KMS-11 (cell line): ENCODE measurements around the gene CEP170B.

Source experiments
- H2AFZ ChIP-seq: fragments of 200-600 bp; sonication (generic); 2 replicates; pipeline ENCODE4 v1.6.1; 2016; ENCODE audit warnings: antibody characterized with exemption, mixed run types, low read depth
- H3K27ac ChIP-seq: fragments of 200-600 bp; sonication (generic); 2 replicates; pipeline ENCODE4 v1.6.1; 2016; ENCODE audit warnings: mild to moderate bottlenecking, mixed run types
- H3K27me3 ChIP-seq: fragments of 200-600 bp; sonication (generic); 2 replicates; pipeline ENCODE4 v1.6.1; 2017; ENCODE audit warnings: mild to moderate bottlenecking, low read depth, mixed run types, moderate library complexity; ENCODE audit not compliant: insufficient read depth
- H3K36me3 ChIP-seq: fragments of 200-600 bp; sonication (generic); 2 replicates; pipeline ENCODE4 v1.6.1; 2017; ENCODE audit warnings: mild to moderate bottlenecking, mixed run types; ENCODE audit not compliant: insufficient read depth
- H3K4me1 ChIP-seq: fragments of 200-600 bp; sonication (generic); 2 replicates; pipeline ENCODE4 v1.6.1; 2016; ENCODE audit warnings: mild to moderate bottlenecking, low read depth, mixed run types; ENCODE audit not compliant: poor library complexity, severe bottlenecking
- H3K4me2 ChIP-seq: fragments of 200-600 bp; sonication (generic); 2 replicates; pipeline ENCODE4 v1.7.0; 2016; ENCODE audit warnings: mild to moderate bottlenecking, mixed run types
- H3K4me3 ChIP-seq: fragments of 200-600 bp; sonication (generic); IDR thresholded peaks from 2 replicates; pipeline ENCODE4 v1.6.1; 2017; ENCODE audit warnings: low read depth, low read length, mixed read lengths; ENCODE audit not compliant: insufficient read depth
- H3K79me2 ChIP-seq: fragments of 200-600 bp; sonication (generic); 2 replicates; pipeline ENCODE4 v1.6.1; 2016; ENCODE audit warnings: low read depth, mixed run types; ENCODE audit not compliant: insufficient read depth
- H3K9ac ChIP-seq: fragments of 200-600 bp; sonication (generic); 2 replicates; pipeline ENCODE4 v1.6.1; 2016; ENCODE audit warnings: mild to moderate bottlenecking, mixed run types
- H4K20me1 ChIP-seq: fragments of 200-600 bp; sonication (generic); 2 replicates; pipeline ENCODE4 v1.6.1; 2016; ENCODE audit warnings: mild to moderate bottlenecking, mixed run types; ENCODE audit not compliant: insufficient read depth
- TF ChIP-seq, protein P1 (sequence below): fragments of 200-600 bp; sonication (generic); conservative IDR thresholded peaks from 2 replicates; pipeline ENCODE4 v1.6.1; 2017; ENCODE audit warnings: low read depth, mild to moderate bottlenecking, antibody characterized with exemption, low read length, moderate library complexity, mixed read lengths

The CEP170B gene

DNA sequence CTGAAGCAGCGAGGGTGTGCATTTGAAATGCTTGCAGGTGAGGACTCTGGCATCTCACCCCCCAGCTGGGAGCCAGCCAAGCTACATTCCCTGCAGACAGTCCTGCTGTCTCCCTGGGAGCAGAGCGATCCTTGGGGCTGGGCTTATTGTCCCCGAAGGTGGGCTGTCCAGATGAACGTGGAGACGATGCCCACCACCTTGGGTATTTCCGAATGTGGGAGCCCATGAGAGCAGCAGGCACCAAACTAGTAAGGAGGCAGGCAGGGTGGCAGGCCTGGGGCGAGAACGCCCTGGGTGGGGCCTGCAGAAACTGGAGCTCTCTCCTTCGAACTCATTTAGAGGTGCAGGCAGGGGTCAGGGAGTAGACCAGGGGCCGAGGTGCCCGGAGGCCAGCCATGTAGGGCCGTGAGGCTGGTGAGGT lies 45.7 kb upstream of the CEP170B start:
- H3K4me2 ChIP-seq = no peak overlapping the region
- no peaks in the 10 kb centered on the region for H3K27me3 ChIP-seq
- no peak overlapping the region for H3K9ac ChIP-seq
- TF ChIP-seq, protein P1, sequence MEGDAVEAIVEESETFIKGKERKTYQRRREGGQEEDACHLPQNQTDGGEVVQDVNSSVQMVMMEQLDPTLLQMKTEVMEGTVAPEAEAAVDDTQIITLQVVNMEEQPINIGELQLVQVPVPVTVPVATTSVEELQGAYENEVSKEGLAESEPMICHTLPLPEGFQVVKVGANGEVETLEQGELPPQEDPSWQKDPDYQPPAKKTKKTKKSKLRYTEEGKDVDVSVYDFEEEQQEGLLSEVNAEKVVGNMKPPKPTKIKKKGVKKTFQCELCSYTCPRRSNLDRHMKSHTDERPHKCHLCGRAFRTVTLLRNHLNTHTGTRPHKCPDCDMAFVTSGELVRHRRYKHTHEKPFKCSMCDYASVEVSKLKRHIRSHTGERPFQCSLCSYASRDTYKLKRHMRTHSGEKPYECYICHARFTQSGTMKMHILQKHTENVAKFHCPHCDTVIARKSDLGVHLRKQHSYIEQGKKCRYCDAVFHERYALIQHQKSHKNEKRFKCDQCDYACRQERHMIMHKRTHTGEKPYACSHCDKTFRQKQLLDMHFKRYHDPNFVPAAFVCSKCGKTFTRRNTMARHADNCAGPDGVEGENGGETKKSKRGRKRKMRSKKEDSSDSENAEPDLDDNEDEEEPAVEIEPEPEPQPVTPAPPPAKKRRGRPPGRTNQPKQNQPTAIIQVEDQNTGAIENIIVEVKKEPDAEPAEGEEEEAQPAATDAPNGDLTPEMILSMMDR = no peak
- no peaks in the 10 kb centered on the region for H3K36me3 ChIP-seq
- H3K79me2 ChIP-seq = no peaks in the 10 kb centered on the region
- peaks cover 2% of the 10 kb centered on the region for H3K4me1 ChIP-seq
- no peak overlapping the region for H3K27ac ChIP-seq
- no peaks in the 10 kb centered on the region for H4K20me1 ChIP-seq
- H3K4me3 ChIP-seq = no peak overlapping the region
- no peak overlapping the region for H2AFZ ChIP-seq

DNA sequence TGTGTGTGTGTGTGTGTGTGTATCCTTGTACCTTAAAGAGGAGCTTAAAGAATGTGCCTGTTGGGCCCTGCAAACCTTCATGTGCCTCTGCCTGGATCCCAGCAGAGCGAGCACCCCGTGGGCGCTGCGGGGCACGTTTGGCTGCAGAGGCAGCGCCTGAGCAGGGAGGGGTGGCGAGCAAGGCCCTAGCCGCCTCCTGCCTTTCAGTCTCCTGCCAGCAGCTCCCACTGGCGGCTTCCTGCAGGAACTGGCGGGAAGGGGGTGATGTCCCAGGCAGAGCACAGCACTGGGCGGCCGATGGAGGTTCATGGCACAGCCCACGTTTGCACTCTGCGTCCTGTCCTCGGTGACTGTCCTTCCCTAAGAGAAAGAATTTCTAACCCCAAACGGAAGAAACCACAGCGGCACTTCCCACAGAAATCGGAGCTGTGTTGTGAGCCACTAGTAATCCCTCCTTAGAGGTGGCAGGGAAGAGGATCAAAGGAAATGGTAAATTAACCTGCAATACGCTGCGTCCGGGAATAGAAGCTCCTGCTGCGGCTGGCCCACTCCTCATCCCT lies 44.3 kb upstream of the CEP170B start:
- Histone ChIP-seq H3K27ac (no peak overlapping the region), H2AFZ (no peak overlapping the region), H3K9ac (no peak overlapping the region), H3K27me3 (no peaks in the 10 kb centered on the region; the same call in 1 of the 2 replicates), H3K79me2 (no peaks in the 10 kb centered on the region), H3K4me1 (no peaks in the 10 kb centered on the region), H4K20me1 (no peaks in the 10 kb centered on the region), H3K36me3 (no peaks in the 10 kb centered on the region), H3K4me2 (no peak overlapping the region), H3K4me3 (no peak overlapping the region)
- TF ChIP-seq, protein P1 = no peak

DNA sequence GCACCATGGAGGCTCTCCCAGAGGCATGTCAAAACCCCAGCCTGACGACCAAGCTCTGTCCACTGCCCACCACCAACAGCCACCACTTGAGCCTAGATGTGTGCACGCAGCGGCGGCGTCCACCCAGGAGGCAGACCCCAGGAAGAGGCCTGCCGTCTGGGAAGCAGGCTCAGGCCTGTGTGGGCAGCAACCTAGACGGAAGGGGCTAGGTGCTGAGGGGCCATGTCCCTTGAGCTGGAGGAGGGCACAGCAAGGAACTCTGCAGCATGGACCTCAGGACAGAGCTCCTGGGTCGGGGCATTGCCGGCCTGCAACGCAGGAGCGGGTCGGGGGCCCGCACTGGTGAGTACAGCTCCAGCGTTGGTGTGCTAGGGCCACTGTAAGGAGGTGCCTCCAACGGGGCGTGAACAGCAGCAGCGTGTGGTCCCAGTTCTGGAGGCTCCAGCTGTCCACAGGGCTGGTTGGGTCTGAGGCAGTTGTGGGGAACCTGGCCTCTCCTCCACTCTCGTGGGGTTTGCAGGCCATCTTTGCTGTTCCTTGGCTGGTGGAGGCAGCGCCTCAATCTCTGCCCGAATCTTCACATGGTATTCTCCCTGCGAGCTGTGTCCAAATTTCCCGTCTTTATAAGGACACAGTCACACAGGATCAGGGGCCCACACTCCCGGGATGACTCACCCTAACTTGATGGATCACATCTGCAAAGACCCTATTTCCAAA lies 43.7 kb upstream of the CEP170B start:
- Histone ChIP-seq H3K4me1 (no peaks in the 10 kb centered on the region), H2AFZ (no peak overlapping the region), H3K27me3 (no peaks in the 10 kb centered on the region; the same call in 1 of the 2 replicates), H3K9ac (no peak overlapping the region), H3K27ac (no peak overlapping the region), H4K20me1 (no peaks in the 10 kb centered on the region), H3K4me2 (no peak overlapping the region), H3K79me2 (no peaks in the 10 kb centered on the region), H3K36me3 (no peaks in the 10 kb centered on the region), H3K4me3 (no peak overlapping the region)
- TF ChIP-seq, protein P1 = no peak

GRCh38 chr14:104821971-104822608 lies 43.0 kb upstream of the CEP170B start:
- H3K4me2 ChIP-seq = no peak overlapping the region
- H3K27ac ChIP-seq = no peak overlapping the region
- TF ChIP-seq, protein P1 = no peak
- H3K9ac ChIP-seq = no peak overlapping the region
- no peaks in the 10 kb centered on the region for H4K20me1 ChIP-seq
- H3K27me3 ChIP-seq = no peaks in the 10 kb centered on the region; the same call in 1 of the 2 replicates
- H3K4me3 ChIP-seq = no peak overlapping the region
- H3K36me3 ChIP-seq = no peaks in the 10 kb centered on the region
- no peaks in the 10 kb centered on the region for H3K79me2 ChIP-seq
- peaks cover under 1% of the 10 kb centered on the region for H3K4me1 ChIP-seq
- H2AFZ ChIP-seq = no peak overlapping the region
